Activated CD8-positive, alpha-beta memory T cell treated with anti-CD3 and anti-CD28 coated beads, Interleukin-2, amount 10 ng/mL, durations not matched to agents 7 days and 5 days (primary cell): ENCODE results near the gene SNED1. TPM values are rescaled to one million over a fixed set of nuclear protein-coding genes. Genes with fewer than 3 reads are reported as not detected.

ENCODE experiments used
- ATAC-seq: fragments of 150-1000 bp; cut with Tn5 transposase; one replicate; pipeline ENCODE4 v1.10.0; 2021; ENCODE audit warnings: moderate library complexity
- CTCF ChIA-PET: fragments of 350-600 bp; sonication (Branson Sonifier 250); formaldehyde crosslinking; loops from one replicate; lab custom pipeline; 2021; ENCODE audit warnings: antibody characterized with exemption; lab: Charles Lee
- DNase-seq: peaks from one replicate; pipeline ENCODE4 v3.0.0-alpha.2; 2020
- H3K27ac Mint-ChIP-seq: one replicate; pipeline ENCODE4 v1.8.0; 2021; ENCODE audit warnings: mild to moderate bottlenecking, mixed read lengths
- H3K27me3 Mint-ChIP-seq: one replicate; pipeline ENCODE4 v1.8.0; 2021; ENCODE audit warnings: mixed read lengths
- H3K36me3 Mint-ChIP-seq: one replicate; pipeline ENCODE4 v1.8.0; 2021; ENCODE audit warnings: mild to moderate bottlenecking, mixed read lengths
- H3K4me1 Mint-ChIP-seq: one replicate; pipeline ENCODE4 v1.8.0; 2021; ENCODE audit warnings: mixed read lengths
- H3K4me3 Mint-ChIP-seq: one replicate; pipeline ENCODE4 v1.8.0; 2021; ENCODE audit warnings: mild to moderate bottlenecking, moderate library complexity, mixed read lengths
- H3K9me3 Mint-ChIP-seq: one replicate; pipeline ENCODE4 v1.8.0; 2022; ENCODE audit warnings: low read depth, mixed read lengths
- total RNA-seq, 2 experiments: library from RNA; stranded (reverse); gene quantifications; one replicate each; pipeline ENCODE4 v1.2.3, GENCODE V29; 2021

Gene SNED1
- total RNA-seq, 2 experiments from 2014 or later, result 3.6 to 4.6 TPM

DNA sequence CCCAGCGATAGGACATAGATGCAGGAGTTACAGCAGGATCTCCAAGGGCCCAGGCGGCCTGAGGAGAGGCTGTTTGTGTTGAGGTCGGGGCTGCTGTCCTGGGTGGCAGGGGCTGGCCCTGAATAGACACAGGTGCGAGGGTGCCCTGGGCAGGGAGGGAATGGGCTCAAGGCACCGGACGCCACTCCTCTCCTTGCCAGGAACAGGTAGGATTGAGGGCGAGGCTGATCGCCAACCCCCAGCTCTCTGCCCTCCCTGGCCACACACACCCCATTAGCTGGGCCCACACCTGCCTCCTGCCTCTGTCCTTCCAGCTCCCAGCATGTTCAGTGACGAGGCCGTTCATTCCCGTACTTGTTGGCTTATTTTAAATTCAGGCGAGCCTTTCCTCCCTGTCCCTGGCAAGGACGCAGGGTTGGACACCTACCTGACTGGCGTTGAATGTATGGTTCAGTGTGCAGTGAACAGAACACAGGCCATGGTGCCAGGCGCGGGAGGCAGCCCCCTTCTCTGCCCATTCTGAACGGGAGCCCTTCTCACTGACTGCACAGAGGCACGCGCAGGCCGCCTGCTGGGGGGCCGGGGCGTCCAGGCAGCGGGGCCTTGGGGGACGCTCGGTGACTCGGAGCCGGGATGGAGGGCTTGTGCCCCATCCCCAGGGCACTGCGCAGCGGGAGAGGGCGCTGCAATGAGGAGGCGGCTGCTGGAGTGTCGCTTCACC, 41.3 kb upstream of the SNED1 start:
- Mint-ChIP-seq H3K4me3 (no peak overlapping the region), H3K9me3 (no peaks in the 10 kb centered on the region), H3K27me3 (no peaks in the 10 kb centered on the region), H3K4me1 (no peaks in the 10 kb centered on the region), H3K27ac (no peak overlapping the region), H3K36me3 (no peaks in the 10 kb centered on the region)
- DNase-seq, result peak; percentile 27
- CTCF ChIA-PET, result no interaction called here
- ATAC-seq, result no peak

DNA sequence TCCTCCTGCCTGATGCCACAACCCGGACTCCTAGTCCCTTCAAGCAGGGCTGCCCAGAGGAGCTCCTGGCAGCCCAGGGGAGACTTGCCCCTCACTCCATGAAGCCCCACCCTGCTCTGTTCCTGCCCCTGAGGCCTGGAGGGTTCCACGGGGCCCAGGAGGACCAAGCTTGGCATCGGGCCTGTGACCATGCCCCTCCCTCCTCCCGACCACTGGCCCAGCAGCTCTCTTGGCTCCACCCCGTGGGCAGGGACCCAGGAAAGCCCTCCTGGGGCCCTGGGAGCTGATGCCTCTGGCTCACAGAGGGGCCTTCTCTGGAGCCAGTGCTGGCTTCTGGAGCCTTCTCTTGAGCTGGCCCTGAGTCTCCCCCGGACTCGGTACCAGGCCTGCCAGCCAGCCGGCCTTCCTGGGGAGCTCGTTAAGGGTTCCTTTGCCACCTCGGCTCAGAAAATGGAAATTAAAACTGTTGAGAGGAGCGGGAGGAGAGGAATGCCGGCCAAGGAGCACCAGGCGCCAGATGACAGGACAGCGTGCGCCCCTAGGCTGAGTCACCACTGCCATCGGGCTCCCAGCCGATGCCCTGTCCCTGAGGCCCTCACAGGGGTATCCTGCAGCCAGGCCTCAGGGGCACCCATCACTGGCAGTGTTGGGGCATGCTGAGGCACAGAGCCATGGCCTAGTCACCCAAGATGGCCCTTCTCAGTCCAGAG, 40.6 kb upstream of the SNED1 start:
- CTCF ChIA-PET, result no interaction called here
- Mint-ChIP-seq H3K27ac (no peak overlapping the region), H3K9me3 (no peaks in the 10 kb centered on the region), H3K27me3 (no peaks in the 10 kb centered on the region), H3K4me1 (no peaks in the 10 kb centered on the region), H3K4me3 (no peak overlapping the region), H3K36me3 (no peaks in the 10 kb centered on the region)
- DNase-seq (peak; percentile 28), ATAC-seq (no peak)

DNA sequence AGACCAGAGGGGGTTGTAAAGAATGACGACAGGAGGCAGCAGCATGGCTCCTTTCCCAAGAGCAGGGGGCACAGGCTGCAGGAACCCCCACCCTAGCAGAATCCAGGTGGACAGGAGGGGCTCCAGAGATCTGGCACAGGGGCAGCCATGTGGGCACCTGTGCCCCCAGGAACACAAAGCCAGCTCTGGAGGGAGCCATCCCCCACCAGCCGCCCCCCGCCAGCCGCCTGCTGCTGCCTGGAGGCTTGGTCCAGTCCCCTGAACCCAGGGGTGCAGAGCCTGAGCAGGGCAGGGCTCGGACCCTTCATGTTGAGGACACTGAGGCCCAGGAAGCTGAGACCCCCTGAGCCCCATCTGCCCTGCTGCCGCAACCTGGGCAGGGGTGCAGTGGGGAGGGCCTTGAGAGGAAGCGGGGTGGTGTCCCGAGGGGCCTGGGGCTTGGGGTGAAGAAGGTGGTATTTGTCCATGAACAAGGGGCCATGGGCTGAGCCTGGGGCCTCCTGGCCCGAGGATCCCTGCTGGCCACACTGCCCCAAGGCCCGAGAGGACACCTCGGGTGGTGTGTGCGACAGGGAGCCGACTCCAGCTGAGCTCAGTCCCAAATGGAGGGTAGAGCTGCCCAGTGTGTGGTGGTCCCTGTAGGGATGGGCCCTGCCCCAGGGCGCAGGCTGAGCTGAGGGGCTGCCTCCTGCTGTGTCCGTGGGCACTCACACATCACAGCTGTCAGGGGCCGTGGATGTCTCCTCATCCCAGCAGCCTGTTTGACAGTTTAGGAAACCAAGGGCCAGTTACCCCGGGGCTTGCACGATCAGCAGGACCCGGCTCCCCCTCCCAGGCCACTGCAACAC, 39.8 kb upstream of the SNED1 start:
- H3K9me3 Mint-ChIP-seq, result no peaks in the 10 kb centered on the region
- peak; percentile 36 for DNase-seq

DNA sequence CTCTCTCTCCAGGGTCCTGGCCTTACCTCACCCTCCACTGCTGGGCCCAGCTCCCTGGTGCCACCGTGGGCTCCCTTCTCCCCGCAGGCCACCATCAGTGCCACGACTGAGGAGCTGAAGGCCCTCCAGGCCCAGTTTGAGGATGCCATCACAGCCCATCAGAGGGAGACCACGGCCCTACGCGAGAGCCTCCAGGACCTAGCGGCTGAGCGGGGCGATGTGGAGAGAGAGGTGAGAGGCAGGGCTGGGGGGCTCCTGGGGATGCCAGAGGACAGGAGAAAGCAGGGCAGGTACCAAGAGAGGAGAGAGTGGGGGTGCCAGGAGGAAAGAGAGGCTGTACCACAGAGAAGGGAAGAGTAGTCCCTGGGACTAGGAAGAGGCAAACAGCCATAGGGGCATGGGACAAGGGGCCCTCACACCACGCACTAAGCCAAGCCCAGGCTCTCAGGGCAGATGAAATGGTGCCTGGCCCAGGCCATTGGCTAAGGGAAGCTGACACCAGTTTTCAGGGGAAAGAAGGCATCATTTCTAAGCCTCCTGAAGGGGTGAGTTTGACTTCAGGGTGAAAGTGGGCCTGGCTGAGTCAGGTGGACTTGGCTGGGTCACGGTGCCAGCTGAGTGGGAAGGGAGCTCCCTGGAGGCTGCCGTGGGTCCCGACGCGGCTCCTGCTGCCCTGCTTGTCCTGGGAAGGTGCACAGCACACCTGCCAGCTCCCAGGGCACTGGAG, 39.0 kb upstream of the SNED1 start:
- Mint-ChIP-seq H3K9me3 (no peaks in the 10 kb centered on the region), H3K27ac (no peak overlapping the region), H3K36me3 (no peaks in the 10 kb centered on the region), H3K27me3 (no peaks in the 10 kb centered on the region), H3K4me3 (no peak overlapping the region), H3K4me1 (no peaks in the 10 kb centered on the region)
- DNase-seq (peak; percentile 33), ATAC-seq (no peak)
- CTCF ChIA-PET, result no interaction called here

More for the DNA sequence above, 39.8 kb upstream of the SNED1 start:
- Mint-ChIP-seq H3K4me3 (no peak overlapping the region), H3K4me1 (no peaks in the 10 kb centered on the region), H3K27ac (no peak overlapping the region), H3K27me3 (no peaks in the 10 kb centered on the region), H3K36me3 (no peaks in the 10 kb centered on the region)
- ATAC-seq, result no peak
- CTCF ChIA-PET, result no interaction called here

DNA sequence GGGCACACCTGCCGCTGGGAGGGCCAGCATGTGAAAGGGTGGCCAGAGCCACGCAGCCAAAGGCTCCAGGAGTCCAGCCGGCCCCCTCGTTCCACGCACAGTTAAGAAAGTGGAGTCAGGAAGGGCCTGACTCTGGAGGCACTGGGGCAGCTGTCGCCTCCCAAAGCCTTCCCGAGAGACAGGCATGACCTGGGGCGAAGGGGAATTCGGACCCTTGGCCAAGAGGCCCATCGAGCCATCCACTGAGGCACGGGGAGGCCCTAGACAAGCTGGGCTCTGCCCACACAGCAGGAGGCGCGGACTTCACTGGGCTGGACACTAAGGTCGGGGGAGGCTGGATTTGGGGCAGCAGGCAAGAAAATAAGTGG, 38.5 kb upstream of the SNED1 start:
- DNase-seq, result no peak
- H3K27ac Mint-ChIP-seq, result no peak overlapping the region

DNA sequence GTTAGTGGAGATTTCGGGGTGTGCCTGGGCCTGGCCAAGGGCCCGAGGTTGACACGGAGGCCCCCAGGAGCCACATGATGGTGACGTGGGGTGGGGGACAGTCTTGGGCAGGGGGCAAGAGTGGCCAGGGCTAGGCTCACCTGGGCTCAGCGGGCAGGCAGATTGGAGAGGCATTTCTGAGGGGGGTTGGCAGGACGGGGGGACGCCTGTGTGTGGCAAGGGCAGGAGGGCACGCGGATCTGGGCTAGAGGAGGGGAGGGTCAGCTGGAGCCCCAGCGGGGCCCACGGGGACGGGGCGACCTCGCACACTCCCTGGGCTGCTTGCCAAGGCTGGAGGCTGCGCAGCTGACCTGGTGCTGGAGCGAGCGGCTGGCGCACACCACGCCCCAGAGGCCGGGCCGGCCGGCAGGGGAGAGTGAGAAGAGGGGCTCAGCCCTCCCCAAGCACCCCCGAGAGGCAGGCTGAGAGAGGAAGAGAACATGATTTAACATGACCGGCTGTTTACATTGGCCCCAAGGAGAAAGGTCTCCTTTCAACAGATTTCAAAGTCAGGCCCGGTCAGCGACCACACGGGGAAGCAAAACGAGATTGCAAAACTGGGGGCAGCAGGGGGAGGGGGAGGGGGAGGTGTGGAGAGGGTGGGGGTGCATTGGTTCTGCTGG, 38.0 kb upstream of the SNED1 start:
- Mint-ChIP-seq H3K4me1 (no peaks in the 10 kb centered on the region), H3K27ac (no peak overlapping the region), H3K36me3 (no peaks in the 10 kb centered on the region), H3K4me3 (no peak overlapping the region), H3K9me3 (no peaks in the 10 kb centered on the region), H3K27me3 (no peaks in the 10 kb centered on the region)
- CTCF ChIA-PET, result no interaction called here
- ATAC-seq, result no peak
- peak; percentile 29 for DNase-seq

More for the DNA sequence above, 38.5 kb upstream of the SNED1 start:
- Mint-ChIP-seq H3K4me1 (no peaks in the 10 kb centered on the region), H3K9me3 (no peaks in the 10 kb centered on the region), H3K36me3 (no peaks in the 10 kb centered on the region), H3K4me3 (no peak overlapping the region), H3K27me3 (no peaks in the 10 kb centered on the region)
- ATAC-seq, result no peak
- CTCF ChIA-PET, result no interaction called here

DNA sequence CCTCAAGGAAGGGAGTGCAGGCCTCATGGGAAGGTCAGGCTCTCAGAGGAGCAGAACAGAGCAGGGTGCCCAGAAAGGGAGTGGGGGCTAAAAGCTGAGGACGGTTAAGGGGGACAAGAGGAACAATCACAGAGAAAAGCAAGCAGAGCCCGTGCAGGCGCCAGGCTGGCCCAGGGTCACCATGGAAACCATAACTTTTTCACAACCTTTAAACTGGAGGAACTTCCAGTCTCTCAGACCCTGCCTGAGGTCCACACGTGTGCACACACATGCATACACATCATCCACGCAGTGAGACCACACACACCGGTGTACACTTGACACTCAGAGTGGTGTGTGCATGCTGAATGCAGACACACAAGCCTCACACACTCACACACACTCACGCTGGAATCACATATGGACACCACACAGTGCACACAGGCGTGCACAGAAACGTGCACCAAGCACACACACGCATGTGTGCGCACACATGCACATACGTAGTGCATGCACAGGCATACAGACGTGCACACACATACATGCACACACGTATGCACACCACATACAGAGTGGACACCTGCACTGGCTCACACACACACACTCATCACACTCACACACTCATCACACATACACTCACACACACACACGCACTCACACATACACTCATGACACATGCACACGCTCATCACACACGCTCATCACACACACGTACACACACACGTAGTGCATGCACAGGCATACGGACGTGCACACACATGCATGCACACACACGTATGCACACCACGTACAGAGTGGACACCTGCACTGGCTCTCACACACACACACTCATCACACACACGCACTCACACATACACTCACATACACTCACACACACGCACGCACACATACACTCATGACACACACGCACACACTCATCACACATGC, 37.2 kb upstream of the SNED1 start:
- DNase-seq (peak; percentile 26), ATAC-seq (no peak)
- Mint-ChIP-seq H3K27me3 (no peaks in the 10 kb centered on the region), H3K4me3 (no peak overlapping the region), H3K36me3 (no peaks in the 10 kb centered on the region), H3K4me1 (no peaks in the 10 kb centered on the region), H3K27ac (no peak overlapping the region), H3K9me3 (no peaks in the 10 kb centered on the region)
- CTCF ChIA-PET, result no interaction called here

DNA sequence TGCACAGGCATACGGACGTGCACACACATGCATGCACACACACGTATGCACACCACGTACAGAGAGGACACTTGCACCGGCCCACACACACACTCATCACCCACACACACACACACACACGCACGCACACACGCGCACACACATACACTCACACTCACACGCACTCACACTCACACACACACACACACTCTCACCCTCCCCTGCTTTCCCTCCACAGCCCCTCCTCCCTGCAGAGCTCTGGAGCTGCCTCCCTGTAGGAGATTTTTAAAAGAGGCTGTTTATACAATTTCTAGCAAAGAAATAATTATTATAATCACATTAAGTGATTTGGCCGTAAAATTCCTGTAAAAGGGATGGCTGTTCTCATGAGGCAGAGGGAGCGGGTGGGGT, 36.5 kb upstream of the SNED1 start:
- Mint-ChIP-seq H3K4me3 (no peak overlapping the region), H3K27me3 (no peaks in the 10 kb centered on the region), H3K27ac (no peak overlapping the region), H3K36me3 (no peaks in the 10 kb centered on the region), H3K9me3 (no peaks in the 10 kb centered on the region), H3K4me1 (no peaks in the 10 kb centered on the region)
- ATAC-seq (no peak), DNase-seq (no peak)
- CTCF ChIA-PET, result no interaction called here

DNA sequence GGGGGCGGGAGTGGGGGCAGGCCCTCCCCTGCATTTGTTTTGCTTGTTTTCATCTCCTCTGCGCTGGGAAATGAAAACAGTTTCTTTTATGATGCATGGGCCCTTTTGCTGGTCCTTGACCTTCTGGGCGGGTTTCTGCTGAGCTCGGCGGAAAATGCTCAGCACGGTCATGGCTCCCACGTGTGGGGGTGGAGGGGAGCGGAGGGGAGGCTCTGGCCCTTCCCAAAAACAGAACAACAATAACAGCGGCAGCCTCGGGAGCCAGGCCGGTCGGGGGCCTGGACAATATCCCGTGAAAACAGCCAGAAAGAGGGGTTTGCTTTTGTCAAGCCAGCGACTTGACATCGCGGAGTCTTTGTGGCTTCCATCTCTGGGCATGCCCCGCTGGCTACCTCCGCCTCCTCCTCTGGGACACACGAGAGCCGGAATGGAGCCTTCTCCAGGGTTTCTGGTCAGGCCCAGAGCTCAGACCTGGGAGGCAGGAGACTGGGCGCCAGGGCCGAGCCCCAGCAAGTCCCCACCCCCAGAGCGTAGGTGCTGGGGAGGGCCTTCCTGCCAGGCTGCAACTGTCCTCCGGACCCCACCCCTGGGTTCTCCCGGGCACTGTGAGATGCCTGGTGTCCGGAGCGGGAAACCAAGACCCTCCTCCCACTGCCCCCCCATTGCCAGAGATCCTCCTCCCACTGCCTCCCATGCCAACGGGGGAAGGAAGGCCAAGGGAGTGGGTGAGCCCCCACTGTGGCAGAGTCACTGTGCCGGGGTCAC, 35.9 kb upstream of the SNED1 start:
- DNase-seq (peak; percentile 33), ATAC-seq (no peak)
- H3K9me3 Mint-ChIP-seq, result no peaks in the 10 kb centered on the region
- CTCF ChIA-PET, result no interaction called here
- H3K27me3 Mint-ChIP-seq, result no peaks in the 10 kb centered on the region
- H3K4me3 Mint-ChIP-seq, result no peak overlapping the region
- H3K27ac Mint-ChIP-seq, result no peak overlapping the region
- H3K36me3 Mint-ChIP-seq, result no peaks in the 10 kb centered on the region
- H3K4me1 Mint-ChIP-seq, result no peaks in the 10 kb centered on the region

DNA sequence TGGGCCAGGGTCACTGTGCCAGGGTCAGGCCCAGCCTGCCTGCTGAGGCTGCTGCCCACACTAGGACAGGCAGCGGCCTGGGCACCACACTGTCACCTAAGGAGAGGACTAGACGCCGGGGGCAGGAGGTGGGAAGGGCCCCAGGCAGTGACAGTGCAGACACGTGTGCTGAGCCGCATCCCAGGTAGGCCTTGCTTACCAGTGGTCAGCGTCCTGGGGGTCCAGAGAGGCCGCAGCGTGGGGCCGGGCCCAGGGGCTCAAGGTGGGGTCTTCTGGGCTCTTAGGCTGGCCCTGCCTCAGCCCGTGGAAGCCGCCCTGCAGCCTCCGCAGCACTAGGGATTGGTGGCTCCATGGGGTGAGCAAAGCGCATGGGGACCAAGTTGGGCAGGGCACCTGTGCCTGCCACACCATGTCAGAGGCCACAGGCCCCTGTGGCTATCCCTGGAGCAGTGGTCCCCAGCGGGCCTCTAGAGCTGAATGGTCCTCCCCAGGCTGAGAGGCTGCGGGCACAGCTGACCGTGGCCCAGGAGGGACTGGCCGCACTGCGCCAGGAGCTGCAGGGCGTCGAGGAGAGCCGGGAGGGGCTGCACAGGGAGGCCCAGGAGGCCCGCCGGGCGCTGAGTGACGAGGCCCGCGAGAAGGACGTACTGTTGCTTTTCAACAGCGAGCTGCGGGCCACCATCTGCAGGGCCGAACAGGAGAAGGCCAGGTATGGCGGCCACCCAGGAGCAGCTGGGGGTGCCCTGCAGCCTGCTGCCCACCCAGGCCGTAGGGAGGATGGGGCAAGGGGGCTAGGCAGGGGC, 35.2 kb upstream of the SNED1 start:
- H3K4me1 Mint-ChIP-seq, result no peaks in the 10 kb centered on the region
- H3K27ac Mint-ChIP-seq, result no peak overlapping the region
- DNase-seq, result peak; percentile 37
- CTCF ChIA-PET, result no interaction called here
- ATAC-seq, result no peak
- no peaks in the 10 kb centered on the region for H3K36me3 Mint-ChIP-seq
- no peak overlapping the region for H3K4me3 Mint-ChIP-seq
- H3K9me3 Mint-ChIP-seq, result no peaks in the 10 kb centered on the region
- H3K27me3 Mint-ChIP-seq, result no peaks in the 10 kb centered on the region
